Nephron (organoid): ENCODE data around the gene PDE1A.
A peak's percentile ranks its signal among the peaks of the same experiment; 100 is the strongest.

Experiments used
- H3K27ac Mint-ChIP-seq, 3 experiments: 2 replicates each; pipeline ENCODE4 v1.8.0; 2020; ENCODE audit warnings: mixed read lengths in 3 of 3, mild to moderate bottlenecking in 2 of 3, moderate library complexity in 1 of 3
- H3K27me3 Mint-ChIP-seq: 2 replicates; pipeline ENCODE4 v1.8.0; 2021; ENCODE audit warnings: low read depth, mild to moderate bottlenecking, moderate library complexity, mixed read lengths
- H3K36me3 Mint-ChIP-seq: 2 replicates; pipeline ENCODE4 v1.8.0; 2020; ENCODE audit warnings: low read depth, mixed read lengths
- H3K4me1 Mint-ChIP-seq: 2 replicates; pipeline ENCODE4 v1.8.0; 2020; ENCODE audit warnings: mixed read lengths
- H3K4me3 Mint-ChIP-seq, 3 experiments: 2 replicates each; pipeline ENCODE4 v1.8.0; 2020; ENCODE audit warnings: mild to moderate bottlenecking in 3 of 3, mixed read lengths in 3 of 3, moderate library complexity in 2 of 3
- H3K9me3 Mint-ChIP-seq: 2 replicates; pipeline ENCODE4 v1.8.0; 2020; ENCODE audit warnings: mixed read lengths
- CTCF ChIP-seq, 3 experiments: fragments of 200-600 bp; sonication (generic); IDR thresholded peaks; one replicate each; pipeline ENCODE4 v1.5.0; 2021; ENCODE audit warnings: antibody characterized with exemption in 3 of 3; ENCODE audit not compliant: unreplicated experiment in 3 of 3

The PDE1A gene

DNA sequence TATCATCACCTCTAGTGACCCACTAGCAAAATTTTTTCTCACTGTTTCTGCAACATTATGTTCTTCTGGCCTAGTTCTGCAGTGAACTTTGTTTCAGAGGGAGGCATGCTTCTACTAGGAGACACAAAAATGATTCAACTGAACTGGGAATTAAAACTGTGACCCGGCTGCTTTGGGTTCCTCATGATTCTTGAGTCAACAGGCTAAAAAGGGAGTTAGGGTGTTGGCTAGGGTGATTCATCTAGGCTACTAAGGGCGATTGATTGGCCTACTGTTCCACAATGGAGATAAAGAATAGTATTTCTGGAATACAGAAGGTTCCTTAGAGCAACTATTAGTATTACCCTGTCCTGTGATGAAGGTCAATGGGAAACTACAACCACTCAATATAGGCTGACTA lies 261.6 kb downstream of the PDE1A start:
- Mint-ChIP-seq H3K36me3 (no peaks in the 10 kb centered on the region), H3K9me3 (no peaks in the 10 kb centered on the region), H3K27ac (no peak overlapping the region), H3K27me3 (peaks cover 2% of the 10 kb centered on the region), H3K4me3 (no peak overlapping the region), H3K4me1 (peaks cover 5% of the 10 kb centered on the region)
- TF ChIP-seq CTCF (IDR thresholded peaks at IDR 0.05; ENCODE audit: unreplicated experiment in 3 of 3): no peak

DNA sequence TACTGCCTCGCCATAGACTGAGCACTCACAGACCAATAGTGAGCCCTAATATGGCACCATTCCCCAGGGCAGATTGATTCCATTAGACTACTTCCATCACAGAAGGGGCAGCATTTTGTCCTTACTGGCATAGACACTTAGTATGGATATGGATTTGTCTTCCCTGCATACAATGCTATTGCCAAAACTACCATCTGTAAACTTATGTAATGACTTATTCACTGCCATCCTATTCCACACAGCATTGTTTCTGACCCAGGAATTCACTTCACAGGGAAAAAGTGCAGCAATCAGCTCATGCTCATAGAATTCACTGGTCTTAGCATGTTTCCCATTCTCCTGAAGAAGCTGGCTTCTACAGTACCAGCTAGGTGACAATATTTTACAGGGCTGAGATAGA lies 262.1 kb downstream of the PDE1A start:
- peaks cover 5% of the 10 kb centered on the region for H3K4me1 Mint-ChIP-seq
- no peaks in the 10 kb centered on the region for H3K36me3 Mint-ChIP-seq
- H3K27ac Mint-ChIP-seq: no peak overlapping the region
- H3K27me3 Mint-ChIP-seq: peaks cover 4% of the 10 kb centered on the region
- no peaks in the 10 kb centered on the region for H3K9me3 Mint-ChIP-seq
- TF ChIP-seq CTCF (IDR thresholded peaks at IDR 0.05; ENCODE audit: unreplicated experiment in 3 of 3): no peak
- no peak overlapping the region for H3K4me3 Mint-ChIP-seq

DNA sequence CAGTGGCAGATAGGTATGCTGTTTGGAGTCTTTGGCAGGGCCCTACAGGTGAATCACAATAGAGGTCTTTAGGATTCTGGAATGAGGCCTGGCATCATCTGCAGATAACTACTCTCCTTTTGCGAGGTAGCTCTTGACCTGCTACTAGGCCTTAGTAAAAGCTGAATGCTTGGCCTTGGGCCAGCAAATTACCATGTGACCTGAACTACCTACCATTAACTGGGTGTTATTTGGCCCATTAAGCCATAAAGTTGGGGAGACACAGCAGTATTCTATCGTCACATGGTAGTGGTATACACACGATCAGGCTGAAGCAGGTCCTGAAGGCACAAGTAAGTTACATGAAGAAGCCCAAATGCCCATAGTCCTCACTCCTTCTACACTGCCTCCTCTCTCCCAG lies 263.0 kb downstream of the PDE1A start:
- Mint-ChIP-seq H3K36me3 (no peaks in the 10 kb centered on the region), H3K9me3 (no peaks in the 10 kb centered on the region), H3K27ac (no peak overlapping the region), H3K27me3 (peaks cover 4% of the 10 kb centered on the region), H3K4me3 (no peak overlapping the region), H3K4me1 (peaks cover 5% of the 10 kb centered on the region)
- TF ChIP-seq CTCF (IDR thresholded peaks at IDR 0.05; ENCODE audit: unreplicated experiment in 3 of 3): no peak

DNA sequence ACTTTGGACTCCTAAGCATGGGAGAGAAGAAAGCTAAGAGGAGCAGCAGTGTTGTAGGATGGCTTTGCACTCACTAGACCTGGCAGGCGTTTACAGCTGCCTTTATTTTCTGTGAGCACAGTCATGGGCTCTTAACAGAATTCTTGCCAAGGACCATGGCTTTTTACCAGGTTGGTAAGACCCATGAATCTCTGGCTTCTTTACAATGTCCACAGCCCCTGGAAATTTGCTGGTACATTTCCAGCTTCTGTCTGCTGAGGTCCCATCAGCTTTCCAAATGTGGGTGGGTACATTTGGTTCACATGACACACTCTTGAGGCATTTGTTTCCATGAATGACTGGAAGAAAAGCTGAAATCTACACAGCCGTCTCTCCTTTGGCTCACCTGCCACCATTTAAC lies 278.5 kb downstream of the PDE1A start:
- no peak for TF ChIP-seq CTCF (IDR thresholded peaks at IDR 0.05; ENCODE audit: unreplicated experiment in 3 of 3)
- H3K9me3 Mint-ChIP-seq: no peaks in the 10 kb centered on the region
- H3K4me1 Mint-ChIP-seq: peaks cover 17% of the 10 kb centered on the region
- no peaks in the 10 kb centered on the region for H3K36me3 Mint-ChIP-seq
- peaks cover under 1% of the 10 kb centered on the region for H3K27me3 Mint-ChIP-seq
- H3K27ac Mint-ChIP-seq: no peak overlapping the region
- H3K4me3 Mint-ChIP-seq: no peak overlapping the region

DNA sequence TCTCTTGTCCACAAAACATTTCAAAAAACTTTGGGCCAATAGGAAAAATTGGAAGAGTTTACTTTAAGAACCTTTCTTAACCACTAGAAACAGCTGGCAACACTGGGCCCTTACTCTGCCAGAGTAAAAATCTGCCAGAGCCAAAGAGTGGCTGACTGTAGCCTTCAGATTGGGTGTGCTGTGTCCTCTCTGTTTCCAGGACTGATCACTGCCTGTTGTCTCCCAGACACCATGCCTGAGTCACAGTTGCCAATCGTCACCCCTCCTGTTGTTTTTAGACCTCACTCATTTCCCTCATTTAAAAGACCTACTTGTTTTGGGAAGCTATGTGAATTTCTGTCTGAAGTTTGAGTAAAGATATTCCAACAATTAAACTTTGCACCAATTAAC lies 282.1 kb downstream of the PDE1A start:
- Mint-ChIP-seq H3K9me3 (no peaks in the 10 kb centered on the region), H3K4me1 (peaks cover 45% of the 10 kb centered on the region), H3K36me3 (no peaks in the 10 kb centered on the region), H3K4me3 (no peak overlapping the region), H3K27ac (peak overlapping the region in 1 of 3 experiments; percentile 49), H3K27me3 (no peaks in the 10 kb centered on the region)
- no peak for TF ChIP-seq CTCF (IDR thresholded peaks at IDR 0.05; ENCODE audit: unreplicated experiment in 3 of 3)

GRCh38 chr2:182144041-182144775 lies 282.6 kb downstream of the PDE1A start:
- H3K4me1 Mint-ChIP-seq: peaks cover 45% of the 10 kb centered on the region

More at GRCh38 chr2:182144041-182144775, 282.6 kb downstream of the PDE1A start:
- H3K27ac Mint-ChIP-seq: peak overlapping the region in 2 of 3 experiments; percentile 43 to 47
- TF ChIP-seq CTCF (IDR thresholded peaks at IDR 0.05; ENCODE audit: unreplicated experiment in 3 of 3): no peak
- no peaks in the 10 kb centered on the region for H3K9me3 Mint-ChIP-seq
- no peak overlapping the region for H3K4me3 Mint-ChIP-seq
- H3K27me3 Mint-ChIP-seq: no peaks in the 10 kb centered on the region
- H3K36me3 Mint-ChIP-seq: no peaks in the 10 kb centered on the region
